ENCODE measurements around the gene C3orf49. TPM values are rescaled to one million over a fixed set of nuclear protein-coding genes. Genes with fewer than 3 reads are reported as not detected.

C3orf49 gene
- total RNA-seq, 1 donor from 2014 or later = not detected

DNA sequence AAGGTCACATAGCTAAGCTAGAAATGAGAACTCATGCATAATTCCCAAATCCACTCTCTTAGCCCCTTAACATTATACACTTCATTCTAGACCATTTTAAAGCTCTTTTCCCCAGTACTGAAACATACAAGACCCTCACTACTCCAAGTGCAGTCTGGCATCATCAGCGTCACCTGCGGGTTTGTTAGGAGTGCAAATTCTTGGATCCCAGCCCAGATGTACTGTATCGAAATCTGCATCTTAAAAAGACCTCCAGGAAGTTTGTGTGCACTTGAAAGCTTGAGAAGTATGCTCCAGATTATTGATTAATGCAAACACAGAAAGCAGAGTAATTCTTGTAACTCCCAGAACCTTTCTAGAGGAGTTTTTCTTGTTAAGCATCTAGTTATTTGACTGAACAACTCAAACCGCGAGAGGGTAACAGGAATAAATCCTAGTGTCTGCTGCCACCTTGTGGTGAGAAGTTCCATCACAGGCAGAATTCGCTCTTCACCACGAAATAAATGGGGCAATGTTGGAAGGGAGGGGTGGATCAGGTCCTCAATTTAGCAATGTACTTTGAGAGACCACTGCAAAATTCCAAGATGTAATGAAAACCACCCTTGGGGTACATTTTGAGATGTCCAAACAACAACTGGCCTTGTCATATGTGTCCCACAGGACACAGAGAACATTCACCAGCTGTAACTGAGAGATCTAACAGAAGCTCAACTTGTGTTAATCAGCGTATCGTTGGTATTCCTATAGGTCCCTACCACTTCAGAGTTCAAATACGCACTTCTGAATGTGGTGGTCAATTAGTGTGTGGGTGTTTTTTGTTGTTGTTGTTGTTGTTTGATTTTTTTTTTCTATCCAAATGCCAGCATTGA lies 583 bp upstream of the C3orf49 start:
- peaks cover 3% of the 10 kb centered on the region for H3K36me3 Mint-ChIP-seq (ENCODE audit: low read depth)
- intact Hi-C loops (cut with micrococcal nuclease) = loop anchor here (1.0 kb wide), 1 partner anchor 467 kb away; no protein-coding TSS in a partner anchor
- H3K4me3 Mint-ChIP-seq = no peak overlapping the region
- DNase-seq (ENCODE audit: low spot score) = peak; percentile 34
- no peaks in the 10 kb centered on the region for H3K27me3 Mint-ChIP-seq (ENCODE audit: insufficient read depth)
- no peaks in the 10 kb centered on the region for H3K9me3 Mint-ChIP-seq
- no peaks in the 10 kb centered on the region for H3K4me1 Mint-ChIP-seq (ENCODE audit: low read depth)
- no peak overlapping the region for H3K27ac Mint-ChIP-seq

DNA sequence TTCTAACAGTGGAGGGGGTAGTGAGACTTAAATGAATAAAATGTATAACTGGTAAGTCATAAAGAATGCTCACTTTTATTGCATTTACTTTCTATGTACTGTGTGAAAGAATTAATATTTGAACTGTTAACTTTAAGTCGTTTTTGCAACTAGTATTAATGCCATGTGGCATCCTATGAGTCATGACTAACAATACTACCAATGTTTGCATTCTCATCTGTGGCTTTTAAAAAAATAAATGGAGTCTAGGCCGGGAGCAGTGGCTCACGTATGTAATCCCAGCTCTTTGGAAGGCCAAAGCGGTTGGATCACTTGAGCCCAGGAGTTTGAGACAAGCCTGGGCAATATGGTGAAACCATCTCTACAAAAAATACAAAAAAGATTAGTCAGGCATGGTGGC lies 5.2 kb downstream of the C3orf49 start:
- intact Hi-C loops (cut with micrococcal nuclease) = no loop called here
- H3K4me1 Mint-ChIP-seq (ENCODE audit: low read depth) = no peaks in the 10 kb centered on the region
- no peaks in the 10 kb centered on the region for H3K9me3 Mint-ChIP-seq
- peaks cover 2% of the 10 kb centered on the region for H3K36me3 Mint-ChIP-seq (ENCODE audit: low read depth)
- no peaks in the 10 kb centered on the region for H3K27me3 Mint-ChIP-seq (ENCODE audit: insufficient read depth)
- no peak overlapping the region for H3K27ac Mint-ChIP-seq
- DNase-seq (ENCODE audit: low spot score) = no peak
- H3K4me3 Mint-ChIP-seq = no peak overlapping the region

DNA sequence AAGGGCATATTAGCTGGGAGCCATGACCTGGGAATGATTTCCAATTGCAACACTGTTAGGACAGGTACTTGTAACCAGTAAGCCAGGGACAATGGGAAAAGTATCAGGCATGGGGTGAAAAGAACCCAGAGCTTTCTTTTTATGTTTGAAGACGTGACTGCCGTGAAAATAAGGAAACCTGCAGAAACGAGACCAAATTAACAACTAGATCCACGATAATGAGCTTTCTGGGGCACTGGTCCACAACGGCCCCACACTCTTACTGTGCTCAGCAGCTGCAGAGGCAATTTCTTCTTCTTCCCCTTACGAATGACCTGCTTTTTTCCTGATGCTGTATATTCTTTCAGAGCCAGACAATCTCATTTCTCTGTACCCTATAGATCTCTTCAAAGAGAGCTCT lies 11.4 kb downstream of the C3orf49 start:
- H3K27me3 Mint-ChIP-seq (ENCODE audit: insufficient read depth) = no peaks in the 10 kb centered on the region
- H3K4me3 Mint-ChIP-seq = no peak overlapping the region

DNA sequence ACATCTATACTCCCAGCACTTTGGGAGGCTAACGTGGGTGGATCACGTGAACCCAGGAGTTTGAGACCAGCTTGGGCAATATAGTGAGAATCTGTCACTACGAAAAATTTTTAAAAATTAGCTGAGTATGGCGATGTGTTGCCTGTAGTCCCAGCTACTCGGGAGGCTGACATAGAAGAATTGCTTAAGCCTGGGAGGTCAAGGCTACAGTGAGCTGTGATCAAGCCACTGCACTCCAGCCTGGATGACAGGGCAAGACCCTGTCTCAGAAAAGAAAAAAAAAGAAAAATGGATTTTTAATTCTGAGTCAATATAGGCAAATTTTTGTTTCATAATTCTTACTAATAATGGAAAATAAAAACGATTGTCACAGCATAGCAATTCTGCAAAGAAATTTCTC lies 13.3 kb downstream of the C3orf49 start:
- Mint-ChIP-seq H3K4me3 (no peak overlapping the region), H3K9me3 (no peaks in the 10 kb centered on the region), H3K4me1 (ENCODE audit: low read depth) (no peaks in the 10 kb centered on the region), H3K36me3 (ENCODE audit: low read depth) (peaks cover 29% of the 10 kb centered on the region), H3K27ac (no peak overlapping the region), H3K27me3 (ENCODE audit: insufficient read depth) (no peaks in the 10 kb centered on the region)
- DNase-seq (ENCODE audit: low spot score) = no peak
- intact Hi-C loops (cut with micrococcal nuclease) = no loop called here

More for the DNA sequence above, 11.4 kb downstream of the C3orf49 start:
- no peak for DNase-seq (ENCODE audit: low spot score)
- Mint-ChIP-seq H3K36me3 (ENCODE audit: low read depth) (peaks cover 22% of the 10 kb centered on the region), H3K4me1 (ENCODE audit: low read depth) (no peaks in the 10 kb centered on the region), H3K9me3 (no peaks in the 10 kb centered on the region), H3K27ac (no peak overlapping the region)
- intact Hi-C loops (cut with micrococcal nuclease) = no loop called here

DNA sequence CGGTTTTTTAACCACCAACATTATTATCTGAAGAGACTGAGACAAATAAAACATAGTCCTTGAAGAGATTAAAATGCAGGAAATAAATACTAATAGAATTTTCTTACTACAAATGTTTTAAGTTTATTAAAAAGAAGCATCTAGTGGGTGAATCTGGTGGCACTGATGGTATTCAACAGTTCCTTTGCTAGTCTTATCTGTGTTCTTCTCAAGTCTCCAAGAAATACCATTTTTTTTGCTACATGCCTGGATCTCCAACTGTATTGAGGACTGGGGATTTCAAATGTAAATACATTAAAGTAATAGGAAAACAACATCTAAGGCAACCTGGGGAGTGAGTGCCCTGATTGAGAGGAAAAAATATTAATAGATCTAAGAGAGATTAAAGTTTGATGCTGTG lies 22.6 kb downstream of the C3orf49 start:
- Mint-ChIP-seq H3K27ac (no peak overlapping the region), H3K27me3 (ENCODE audit: insufficient read depth) (no peaks in the 10 kb centered on the region), H3K36me3 (ENCODE audit: low read depth) (peaks cover 12% of the 10 kb centered on the region), H3K4me1 (ENCODE audit: low read depth) (no peaks in the 10 kb centered on the region), H3K4me3 (no peak overlapping the region), H3K9me3 (peaks cover 8% of the 10 kb centered on the region)
- intact Hi-C loops (cut with micrococcal nuclease) = no loop called here
- no peak for DNase-seq (ENCODE audit: low spot score)

DNA sequence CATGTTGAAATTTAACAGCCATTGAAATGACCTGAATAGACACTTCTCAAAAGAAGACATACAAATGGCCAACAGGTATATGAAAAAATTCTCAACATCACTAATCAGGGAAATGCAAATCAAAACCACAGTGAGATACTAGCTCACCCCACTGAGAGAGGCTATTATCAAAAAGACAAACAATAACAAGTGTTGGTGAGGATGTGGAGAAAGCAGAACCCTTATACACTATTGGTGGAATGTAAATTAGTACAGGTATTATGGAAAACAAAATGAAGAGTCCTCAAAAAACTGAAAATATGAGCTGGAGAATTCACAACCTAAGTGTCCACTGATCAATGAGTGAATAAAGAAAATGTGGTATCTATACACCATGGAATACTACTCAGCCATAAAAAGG lies 23.0 kb downstream of the C3orf49 start:
- peaks cover 8% of the 10 kb centered on the region for H3K9me3 Mint-ChIP-seq
- H3K27me3 Mint-ChIP-seq (ENCODE audit: insufficient read depth) = no peaks in the 10 kb centered on the region
- H3K4me3 Mint-ChIP-seq = no peak overlapping the region
- H3K36me3 Mint-ChIP-seq (ENCODE audit: low read depth) = peaks cover 12% of the 10 kb centered on the region
- H3K4me1 Mint-ChIP-seq (ENCODE audit: low read depth) = no peaks in the 10 kb centered on the region
- intact Hi-C loops (cut with micrococcal nuclease) = no loop called here
- H3K27ac Mint-ChIP-seq = no peak overlapping the region
- no peak for DNase-seq (ENCODE audit: low spot score)

DNA sequence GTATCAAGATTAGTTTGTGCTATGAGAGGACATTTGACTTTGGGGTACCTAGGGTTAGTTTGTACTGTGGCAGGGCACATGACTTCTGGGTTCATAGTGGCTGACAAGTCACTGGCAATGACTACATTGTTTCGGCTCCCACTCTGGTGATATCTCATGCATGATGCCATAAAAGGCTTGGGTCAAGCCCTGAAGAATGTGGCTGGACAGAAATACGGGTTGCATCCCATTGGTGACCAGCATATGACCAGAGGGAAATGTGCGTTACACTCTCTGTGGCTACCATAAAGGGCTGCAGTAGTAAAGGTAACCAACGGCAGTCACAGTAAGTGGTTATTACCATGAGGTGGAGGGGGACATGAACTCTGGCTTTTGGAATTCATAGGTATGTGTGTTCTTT lies 26.1 kb downstream of the C3orf49 start:
- H3K4me1 Mint-ChIP-seq (ENCODE audit: low read depth) = no peaks in the 10 kb centered on the region
- H3K4me3 Mint-ChIP-seq = no peak overlapping the region
- DNase-seq (ENCODE audit: low spot score) = no peak
- no peaks in the 10 kb centered on the region for H3K27me3 Mint-ChIP-seq (ENCODE audit: insufficient read depth)
- peaks cover 9% of the 10 kb centered on the region for H3K36me3 Mint-ChIP-seq (ENCODE audit: low read depth)
- H3K27ac Mint-ChIP-seq = no peak overlapping the region
- H3K9me3 Mint-ChIP-seq = peaks cover 8% of the 10 kb centered on the region
- intact Hi-C loops (cut with micrococcal nuclease) = no loop called here

DNA sequence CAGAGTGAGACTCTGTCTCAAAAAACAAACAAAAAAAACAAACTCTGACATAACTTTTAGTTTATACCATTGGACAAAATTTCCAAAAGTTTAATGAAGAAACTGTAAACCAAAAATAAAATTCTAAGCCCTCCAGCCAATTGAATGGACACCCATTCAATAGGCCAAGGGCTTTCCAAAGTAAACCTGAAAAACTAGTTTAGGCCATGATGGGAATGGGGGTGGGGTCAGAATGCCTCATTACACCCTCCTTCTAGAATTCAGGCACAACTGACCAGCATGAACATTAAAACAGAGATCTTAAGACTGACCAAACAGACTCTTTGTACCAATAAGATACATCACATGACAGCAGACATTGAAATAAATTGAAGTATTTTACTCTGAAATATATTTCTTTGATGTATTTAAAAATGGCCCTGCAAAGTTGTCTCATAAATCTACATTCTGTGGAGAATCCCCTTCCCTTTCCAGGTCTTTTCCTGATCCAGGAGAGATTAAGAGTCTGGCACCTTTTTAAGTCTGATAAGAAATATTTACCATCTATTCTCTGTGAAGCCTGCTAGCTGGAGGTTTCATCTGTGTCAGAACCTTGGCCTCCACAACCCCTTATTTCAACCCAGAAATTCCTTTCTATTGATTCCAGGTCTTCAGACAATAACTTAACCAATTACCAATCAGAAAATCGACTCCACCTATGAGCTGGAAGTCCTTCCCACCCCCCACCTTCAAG lies 28.8 kb downstream of the C3orf49 start:
- intact Hi-C loops (cut with micrococcal nuclease) = no loop called here
- peaks cover 7% of the 10 kb centered on the region for H3K4me1 Mint-ChIP-seq (ENCODE audit: low read depth)
- H3K9me3 Mint-ChIP-seq = no peaks in the 10 kb centered on the region
- no peaks in the 10 kb centered on the region for H3K27me3 Mint-ChIP-seq (ENCODE audit: insufficient read depth)
- H3K27ac Mint-ChIP-seq = no peak overlapping the region
- no peak overlapping the region for H3K4me3 Mint-ChIP-seq
- H3K36me3 Mint-ChIP-seq (ENCODE audit: low read depth) = peaks cover 4% of the 10 kb centered on the region
- DNase-seq (ENCODE audit: low spot score) = no peak

DNA sequence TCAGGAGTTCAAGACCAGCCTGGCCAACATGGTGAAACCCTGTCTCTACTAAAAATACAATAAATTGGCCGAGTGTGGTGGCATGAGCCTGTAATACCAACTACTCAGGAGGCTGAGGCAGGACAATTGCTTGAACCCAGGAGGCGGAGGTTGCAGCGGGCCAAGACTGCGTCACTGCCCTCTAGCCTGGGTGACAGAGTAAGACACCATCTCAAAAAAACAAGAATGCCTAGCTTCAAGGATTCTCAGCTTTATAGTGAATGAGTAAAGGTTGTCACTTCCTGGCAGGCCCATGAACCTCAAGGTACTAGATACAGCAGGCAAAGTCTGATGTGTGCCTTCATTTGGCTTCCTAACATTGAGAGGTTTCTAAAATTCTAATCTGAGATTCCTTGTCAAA lies 30.1 kb downstream of the C3orf49 start:
- no peak for DNase-seq (ENCODE audit: low spot score)
- Mint-ChIP-seq H3K27me3 (ENCODE audit: insufficient read depth) (no peaks in the 10 kb centered on the region), H3K9me3 (no peaks in the 10 kb centered on the region), H3K4me1 (ENCODE audit: low read depth) (peaks cover 7% of the 10 kb centered on the region), H3K27ac (no peak overlapping the region), H3K4me3 (no peak overlapping the region), H3K36me3 (ENCODE audit: low read depth) (peaks cover 4% of the 10 kb centered on the region)
- intact Hi-C loops (cut with micrococcal nuclease) = no loop called here

DNA sequence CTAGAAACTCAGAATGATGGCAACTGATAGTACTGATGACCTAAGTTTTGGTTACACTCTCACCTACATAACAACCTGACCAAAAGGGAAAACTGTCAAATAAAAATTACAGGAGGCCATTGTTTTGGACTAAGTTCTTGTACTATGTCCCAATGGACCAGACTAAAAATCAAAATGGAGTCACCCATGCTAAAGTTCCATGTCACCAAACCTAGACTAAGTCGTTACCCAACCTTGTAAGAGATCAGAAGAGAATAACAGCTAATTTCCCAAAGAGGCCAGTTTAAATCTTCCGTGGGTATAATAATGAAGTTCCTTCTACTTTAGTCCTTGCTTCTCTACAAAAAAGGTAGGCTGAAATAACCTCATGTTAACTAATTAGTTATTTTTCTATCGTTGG lies 32.2 kb downstream of the C3orf49 start:
- Mint-ChIP-seq H3K4me3 (no peak overlapping the region), H3K36me3 (ENCODE audit: low read depth) (peaks cover 4% of the 10 kb centered on the region), H3K27me3 (ENCODE audit: insufficient read depth) (no peaks in the 10 kb centered on the region), H3K9me3 (no peaks in the 10 kb centered on the region), H3K4me1 (ENCODE audit: low read depth) (peaks cover 19% of the 10 kb centered on the region), H3K27ac (no peak overlapping the region)
- DNase-seq (ENCODE audit: low spot score) = no peak
- intact Hi-C loops (cut with micrococcal nuclease) = no loop called here

DNA sequence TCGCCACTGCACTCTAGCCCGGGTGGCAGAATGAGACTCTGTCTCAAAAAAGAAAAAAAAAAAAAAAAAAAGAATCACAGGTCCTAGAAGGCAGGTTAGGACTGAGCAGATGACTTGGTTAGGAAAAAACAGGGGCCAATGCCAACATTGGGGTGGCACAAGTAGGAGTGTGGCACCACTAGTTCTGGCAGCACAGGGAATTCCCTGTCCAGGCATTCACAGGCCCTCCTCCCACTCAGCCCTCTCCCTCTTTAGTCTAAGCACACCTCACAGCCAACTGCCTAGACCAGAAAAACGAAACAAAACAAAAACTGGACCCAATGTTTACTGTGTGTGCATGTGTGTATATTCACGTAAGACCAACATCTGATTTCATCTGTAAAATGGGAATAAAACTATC lies 34.0 kb downstream of the C3orf49 start:
- H3K27me3 Mint-ChIP-seq (ENCODE audit: insufficient read depth) = no peaks in the 10 kb centered on the region
- intact Hi-C loops (cut with micrococcal nuclease) = no loop called here
- H3K9me3 Mint-ChIP-seq = no peaks in the 10 kb centered on the region
- H3K4me1 Mint-ChIP-seq (ENCODE audit: low read depth) = peaks cover 23% of the 10 kb centered on the region
- H3K36me3 Mint-ChIP-seq (ENCODE audit: low read depth) = peaks cover 4% of the 10 kb centered on the region
- no peak for DNase-seq (ENCODE audit: low spot score)
- no peak overlapping the region for H3K4me3 Mint-ChIP-seq
- no peak overlapping the region for H3K27ac Mint-ChIP-seq

DNA sequence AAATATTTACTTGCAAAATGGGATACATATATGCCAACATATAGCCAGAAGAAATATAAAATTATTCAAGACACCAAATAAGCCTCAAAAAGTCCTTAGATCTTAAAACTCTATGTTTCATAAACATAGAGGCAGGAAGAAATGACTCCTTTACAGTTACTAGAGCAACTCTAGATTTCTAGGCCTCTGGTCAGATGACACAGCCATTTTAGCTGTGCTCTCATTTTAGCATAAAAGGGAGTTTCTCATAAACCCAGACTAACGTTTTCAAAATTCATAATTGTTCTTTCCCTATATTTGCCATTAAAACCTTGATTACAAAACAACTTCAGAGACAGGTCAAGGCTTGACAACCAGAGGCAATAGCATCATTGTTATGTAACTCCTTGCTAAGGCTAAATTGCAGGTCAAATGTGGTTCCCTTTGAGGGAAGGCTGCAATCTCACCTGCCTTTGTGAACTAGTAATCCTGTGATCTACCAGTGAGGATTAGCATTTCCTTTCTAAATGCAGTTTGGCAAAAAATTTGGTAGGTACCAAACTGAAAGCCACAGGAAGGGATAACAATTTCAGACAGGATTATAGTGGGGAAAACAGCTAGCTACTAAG lies 36.3 kb downstream of the C3orf49 start:
- Mint-ChIP-seq H3K4me1 (ENCODE audit: low read depth) (peaks cover 42% of the 10 kb centered on the region), H3K9me3 (no peaks in the 10 kb centered on the region), H3K27me3 (ENCODE audit: insufficient read depth) (no peaks in the 10 kb centered on the region), H3K36me3 (ENCODE audit: low read depth) (peaks cover 4% of the 10 kb centered on the region), H3K27ac (no peak overlapping the region), H3K4me3 (no peak overlapping the region)
- no peak for DNase-seq (ENCODE audit: low spot score)
- intact Hi-C loops (cut with micrococcal nuclease) = no loop called here

DNA sequence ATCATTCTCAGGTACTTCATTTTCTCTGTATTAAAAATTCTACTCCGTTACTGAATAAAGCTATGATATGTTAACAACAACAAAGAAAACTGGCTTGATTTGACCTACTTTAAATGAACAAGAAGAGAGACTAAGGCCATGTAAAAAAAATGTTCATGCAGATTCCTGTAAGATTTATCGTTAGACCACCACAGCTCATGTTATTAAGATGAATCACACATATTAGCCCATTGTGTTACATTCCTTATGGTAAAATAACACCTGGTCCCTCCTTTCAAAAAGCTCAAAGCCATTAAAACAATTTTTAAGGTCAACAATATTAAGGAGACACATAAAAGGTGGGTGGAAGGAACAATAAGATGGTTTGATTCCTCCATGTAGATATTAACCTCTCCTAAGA lies 38.2 kb downstream of the C3orf49 start:
- no peak for DNase-seq (ENCODE audit: low spot score)
- Mint-ChIP-seq H3K4me1 (ENCODE audit: low read depth) (peaks cover 55% of the 10 kb centered on the region), H3K9me3 (no peaks in the 10 kb centered on the region), H3K27ac (no peak overlapping the region), H3K4me3 (no peak overlapping the region), H3K36me3 (ENCODE audit: low read depth) (peaks cover 3% of the 10 kb centered on the region), H3K27me3 (ENCODE audit: insufficient read depth) (no peaks in the 10 kb centered on the region)
- intact Hi-C loops (cut with micrococcal nuclease) = no loop called here

Data from activated T-helper 1 cell treated with anti-CD3 and anti-CD28 coated beads, Interleukin-12 subunit alpha, Interleukin-12 subunit beta, Interleukin-2, Interleukin-4 antibody, amounts not matched to agents 30 ng/mL and 10 ng/mL and 1 ng/mL, durations not matched to agents 14 hours and 24 hours and 36 hours (primary cell).